HL-60 (cell line): ENCODE measurements around the gene BATF3.
A peak's percentile ranks its signal among the peaks of the same experiment; 100 is the strongest.

ENCODE experiments used
- DNase-seq, 2 experiments: peaks; one replicate each; pipeline ENCODE4 v3.0.0-alpha.2; 2010 to 2020; ENCODE audit warnings: low read depth in 1 of 2, low spot score in 1 of 2
- H3K27ac ChIP-seq: fragments of 250-450 bp; sonication (Bioruptor Pico); replicated peaks from 2 replicates; pipeline ENCODE4 v1.5.1; 2020; ENCODE audit warnings: mild to moderate bottlenecking, moderate library complexity
- H3K27me3 ChIP-seq: fragments of 250-450 bp; sonication (Bioruptor Pico); 2 replicates; pipeline ENCODE4 v1.5.1; 2021; ENCODE audit warnings: mild to moderate bottlenecking, moderate library complexity; ENCODE audit not compliant: insufficient read depth, poor library complexity, severe bottlenecking
- H3K4me3 ChIP-seq: replicated peaks from 2 replicates; pipeline ENCODE4 v1.5.1; 2011; ENCODE audit warnings: mild to moderate bottlenecking, control low read depth, low read length; ENCODE audit not compliant: insufficient read depth
- CTCF ChIP-seq: IDR thresholded peaks from one replicate; pipeline ENCODE4 v1.5.1; 2011; ENCODE audit warnings: low read length, control low read depth, inconsistent platforms; ENCODE audit not compliant: insufficient read depth
- GABPA ChIP-seq: IDR thresholded peaks from 2 replicates; pipeline ENCODE4 v1.6.1; 2012; ENCODE audit warnings: low read depth
- POLR2AphosphoS5 ChIP-seq: IDR thresholded peaks from 2 replicates; pipeline ENCODE4 v1.6.1; 2012; ENCODE audit warnings: low read depth
- REST ChIP-seq: IDR thresholded peaks from 2 replicates; pipeline ENCODE4 v1.6.1; 2012; ENCODE audit warnings: low read depth; ENCODE audit not compliant: insufficient replicate concordance
- SPI1 ChIP-seq: IDR thresholded peaks from 2 replicates; pipeline ENCODE4 v1.6.1; 2012; ENCODE audit warnings: low read depth, mild to moderate bottlenecking, borderline replicate concordance

Gene BATF3

GRCh38 chr1:212700892-212701819, 1.5 kb upstream of the BATF3 start:
- H3K27ac ChIP-seq, result no peak overlapping the region
- peak in 1 of 2 experiments; percentile 30 for DNase-seq
- H3K4me3 ChIP-seq, result peak overlapping the region; percentile 54
- TF ChIP-seq REST (no peak), POLR2AphosphoS5 (no peak), CTCF (no peak), SPI1 (no peak), GABPA (no peak)
- peaks cover 12% of the 10 kb centered on the region for H3K27me3 ChIP-seq

- TF ChIP-seq POLR2AphosphoS5, result no peak
- TF ChIP-seq REST, result no peak
- no peak for TF ChIP-seq CTCF
- no peak for DNase-seq
- peak overlapping the region; percentile 54 for H3K4me3 ChIP-seq
- H3K27me3 ChIP-seq, result peaks cover 12% of the 10 kb centered on the region
- no peak overlapping the region for H3K27ac ChIP-seq
Observed at GRCh38 chr1:212700223-212700891, 717 bp upstream of the BATF3 start.

GRCh38 chr1:212699104-212699624, 476 bp downstream of the BATF3 start:
- TF ChIP-seq CTCF, result peak; percentile 62
- TF ChIP-seq POLR2AphosphoS5, result no peak
- no peak for TF ChIP-seq GABPA
- no peak for TF ChIP-seq REST
- TF ChIP-seq SPI1, result no peak
- Histone ChIP-seq H3K4me3 (peak overlapping the region; percentile 54), H3K27me3 (peaks cover 12% of the 10 kb centered on the region), H3K27ac (no peak overlapping the region)
- DNase-seq, result peak in 1 of 2 experiments; percentile 38
